Esophagus mucosa (tissue), 1 donor: ENCODE data around the gene ZNF503. TPM values are rescaled to one million over a fixed set of nuclear protein-coding genes. Genes with fewer than 3 reads are reported as not detected.
A peak's percentile ranks its signal among the peaks of the same experiment; 100 is the strongest.

Experiments
- ATAC-seq: fragments of 200-7000 bp; cut with Tn5 transposase; one replicate; pipeline ENCODE4 v1.9.1; 2020
- total RNA-seq: library from RNA; stranded (reverse); gene quantifications from one replicate; pipeline ENCODE4 v1.2.4, GENCODE V29; 2023
- donor health status: DM: yes; HTN: yes; CAD: no.

ZNF503 gene
- total RNA-seq, 1 donor from 2014 or later: 18.8 TPM

DNA sequence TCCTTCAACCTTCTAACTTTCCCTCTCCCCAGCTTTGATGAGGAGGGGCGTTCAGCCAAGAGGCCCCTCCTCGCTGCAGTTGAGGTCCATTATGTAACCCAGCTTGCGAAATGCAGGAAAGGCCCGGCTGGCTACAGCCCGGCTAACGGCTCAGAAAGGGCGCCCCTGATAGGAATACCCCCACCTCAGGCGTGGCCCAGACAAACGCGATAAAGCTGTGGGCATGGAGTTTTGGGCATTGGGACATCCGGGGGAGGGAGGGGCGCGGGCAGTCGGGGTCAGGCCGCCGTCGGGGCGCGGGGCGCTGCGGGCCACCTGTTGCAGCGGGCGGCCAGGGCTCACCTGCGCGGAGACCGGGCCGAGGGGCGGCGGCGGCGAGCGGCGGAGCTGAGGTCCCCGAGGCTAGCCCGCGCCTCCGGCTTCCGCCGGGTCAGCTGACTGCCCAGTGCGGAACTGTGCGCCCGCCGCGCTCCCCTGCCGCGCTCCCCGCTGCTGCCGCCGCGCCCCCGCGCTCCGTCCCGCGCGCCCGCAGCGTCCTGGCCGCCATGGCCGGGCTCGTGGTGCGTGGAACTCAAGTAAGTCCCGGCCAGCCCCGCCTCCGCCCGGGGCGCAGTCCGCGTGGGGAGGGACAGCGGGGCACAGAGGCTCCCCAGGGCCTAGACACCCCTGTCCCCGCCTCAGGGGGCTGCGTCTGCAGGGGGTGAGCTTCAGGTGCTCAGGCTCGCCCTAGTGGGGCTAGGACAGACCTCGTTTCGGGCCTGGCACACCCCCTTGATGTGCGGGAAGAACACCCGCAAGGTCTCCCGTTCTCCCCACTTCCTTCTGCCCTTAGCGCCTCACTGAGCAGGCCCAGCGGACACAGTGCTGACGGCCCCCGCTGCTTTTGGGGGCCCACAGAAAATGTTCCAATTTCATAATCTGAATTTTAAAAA, 29.9 kb upstream of the ZNF503 start, which contains the start of gene LRMDA:
LRMDA (plus strand) TSS at position 445 of the 932 bp plus-strand sequence.
- no peak for ATAC-seq

DNA sequence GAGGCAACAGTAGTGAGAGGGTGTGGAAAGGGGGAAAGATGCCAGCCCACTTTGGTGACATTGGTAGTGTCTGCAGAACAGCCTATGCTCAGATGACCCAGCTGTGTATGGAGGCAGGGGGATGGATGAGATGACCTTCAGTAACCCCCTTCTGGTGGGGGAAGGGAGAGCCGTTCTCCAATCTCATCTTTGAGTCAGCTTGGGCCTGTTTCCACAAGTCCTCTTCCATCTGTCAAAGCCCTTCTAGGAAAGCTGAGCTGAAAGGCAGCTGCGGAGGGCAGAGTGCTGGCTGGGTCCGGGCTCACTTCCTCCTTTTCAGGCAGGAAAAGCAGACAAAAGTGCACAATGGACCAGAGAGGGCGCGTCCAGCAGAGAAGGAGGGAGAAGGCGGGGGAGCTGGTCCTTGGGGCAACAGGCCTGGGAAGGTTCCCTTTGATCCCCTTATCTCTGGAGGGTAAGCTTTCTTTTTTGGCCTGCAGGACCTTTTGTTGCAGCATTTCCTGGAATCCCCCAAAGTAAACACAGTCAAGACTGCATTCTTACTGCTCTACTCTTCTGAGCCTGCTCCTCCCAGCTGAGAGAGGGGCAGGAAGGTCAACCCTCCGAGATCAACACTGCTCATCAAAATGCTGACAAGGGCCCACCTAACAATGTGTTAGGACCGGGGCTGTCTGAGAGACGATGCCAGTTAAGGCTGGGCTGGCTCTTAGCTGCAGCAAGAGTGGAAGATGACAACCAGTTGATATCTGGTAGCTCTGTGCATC, 28.6 kb upstream of the ZNF503 start:
- peak; percentile 45 for ATAC-seq

- ATAC-seq: peak; percentile 74
Measured at GRCh38 chr10:75429159-75429827, 27.7 kb upstream of the ZNF503 start.

DNA sequence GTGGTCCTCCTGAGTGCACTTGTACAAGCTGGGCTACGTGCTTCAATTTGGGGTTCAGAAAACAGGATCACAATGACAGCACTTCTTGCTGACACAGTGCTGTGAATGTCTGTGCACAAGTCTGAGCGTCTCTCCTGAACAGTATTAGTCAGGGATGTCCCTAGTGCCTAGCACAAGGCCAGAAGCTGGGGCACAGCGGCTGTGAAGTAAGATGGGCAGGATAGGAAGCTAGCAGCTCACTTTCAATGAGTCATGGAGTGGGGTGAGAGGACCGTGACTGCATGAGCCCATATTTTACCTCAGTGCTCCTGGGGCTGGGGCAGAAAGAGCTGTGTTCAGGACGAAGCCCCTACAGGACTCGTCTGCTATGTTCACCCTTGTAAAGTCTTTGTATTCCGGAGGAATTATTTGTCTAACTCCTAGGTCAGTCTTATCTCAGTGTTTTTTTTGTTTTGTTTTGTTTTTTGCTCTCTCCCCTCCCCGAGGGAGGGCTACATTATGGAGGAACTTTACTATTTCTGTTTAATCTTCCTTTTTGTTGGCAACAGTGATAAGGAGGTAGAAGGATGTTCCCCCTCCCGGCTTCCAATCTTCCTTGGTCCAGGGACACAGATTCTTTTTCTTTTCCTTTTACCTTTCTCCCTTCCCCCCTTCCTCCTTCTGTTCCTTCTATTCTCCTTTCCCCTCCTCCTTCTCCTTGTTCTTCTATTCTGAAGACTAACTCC, 27.0 kb upstream of the ZNF503 start:
- peak; percentile 93 for ATAC-seq

GRCh38 chr10:75427951-75428350, 26.4 kb upstream of the ZNF503 start:
- ATAC-seq: no peak

GRCh38 chr10:75426880-75427279, 25.3 kb upstream of the ZNF503 start:
- ATAC-seq: no peak

GRCh38 chr10:75425291-75426079, 23.9 kb upstream of the ZNF503 start:
- ATAC-seq: no peak

- ATAC-seq: no peak
Measured at GRCh38 chr10:75424571-75424970, 23.0 kb upstream of the ZNF503 start.

GRCh38 chr10:75422913-75423312, 21.3 kb upstream of the ZNF503 start:
- ATAC-seq: no peak

DNA sequence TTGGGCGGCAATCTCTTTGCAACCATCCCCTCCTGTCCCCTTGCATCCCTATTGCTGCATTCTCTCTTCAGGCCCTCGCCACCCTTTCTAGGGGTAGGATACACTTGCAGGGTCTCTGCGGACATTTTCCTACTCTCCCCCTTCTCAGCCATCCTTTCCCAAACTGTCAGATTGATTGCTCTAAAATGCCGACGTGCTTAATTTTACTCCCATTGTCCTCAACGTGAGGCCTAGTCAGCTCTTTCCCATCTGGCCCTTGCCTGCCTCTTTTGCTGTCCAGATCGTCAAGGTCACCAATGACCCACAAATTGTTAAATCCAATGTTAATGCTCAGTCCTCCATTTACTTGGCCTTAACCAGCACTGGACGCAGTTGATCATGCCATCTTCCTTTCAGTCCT, 17.1 kb upstream of the ZNF503 start:
- no peak for ATAC-seq

GRCh38 chr10:75418293-75418692, 16.7 kb upstream of the ZNF503 start:
- no peak for ATAC-seq

DNA sequence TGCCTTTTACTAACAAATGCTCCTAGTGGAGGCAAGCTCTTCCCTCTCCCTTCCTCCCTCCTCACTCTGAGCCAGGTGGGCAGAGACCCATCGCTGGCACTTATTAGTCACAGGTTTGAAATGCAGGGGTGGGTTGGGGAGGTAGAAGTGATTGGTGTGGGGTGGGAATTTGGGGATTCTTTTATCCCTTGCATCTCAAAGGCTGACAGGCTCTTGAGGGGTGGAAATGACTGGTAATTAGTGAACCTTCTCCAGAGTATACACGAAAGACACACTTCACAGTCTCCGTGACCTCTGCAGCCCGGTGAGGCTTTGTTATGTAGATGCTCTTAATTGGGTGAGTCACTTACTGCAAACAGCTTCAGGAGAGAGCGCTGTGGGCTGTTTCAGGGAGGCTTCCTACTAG, 16.0 kb upstream of the ZNF503 start:
- ATAC-seq: peak; percentile 91

- no peak for ATAC-seq
Measured at GRCh38 chr10:75414527-75414926, 13.0 kb upstream of the ZNF503 start.

DNA sequence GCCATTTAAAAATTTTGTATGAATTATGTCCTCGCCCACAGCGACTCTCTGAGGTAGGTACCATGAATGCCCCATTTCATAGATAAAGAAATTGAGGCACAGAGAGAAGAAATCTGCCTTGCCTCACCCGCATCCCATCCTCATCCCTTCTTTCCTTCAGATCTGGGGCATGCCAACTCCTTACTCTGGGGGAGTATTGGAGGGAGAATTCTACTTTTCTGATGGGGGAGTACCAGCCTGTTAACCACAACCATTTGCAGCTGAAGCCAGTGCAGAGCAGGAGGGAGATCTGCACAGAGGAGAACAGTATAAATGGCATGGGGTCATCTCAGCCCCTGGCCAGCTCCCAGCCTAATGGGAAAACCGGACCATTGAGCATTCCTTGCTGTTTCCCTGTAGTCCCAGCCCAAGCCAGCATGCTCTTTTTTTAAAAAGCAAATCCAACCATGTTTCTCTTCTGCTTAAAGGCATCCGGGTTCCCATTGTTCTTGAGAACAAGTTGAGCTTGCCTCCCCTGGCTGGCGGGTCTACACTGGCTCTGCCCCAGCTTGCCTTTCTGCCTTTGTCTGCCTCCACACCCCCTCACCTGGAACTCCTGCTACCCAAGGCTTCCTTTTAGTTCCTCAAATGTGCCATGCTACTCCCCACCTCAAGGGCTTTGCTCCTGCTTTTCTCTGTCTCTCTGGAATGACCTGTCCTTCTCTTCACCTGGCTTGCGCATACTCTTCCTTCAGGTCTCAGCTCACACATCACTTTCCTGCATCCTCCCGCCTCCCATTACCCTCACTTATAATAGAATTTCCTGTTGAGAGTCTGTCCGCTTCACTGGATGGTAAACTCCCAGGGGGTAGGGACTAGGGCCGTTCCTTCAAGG, 8.8 kb upstream of the ZNF503 start:
- peak; percentile 76 for ATAC-seq

DNA sequence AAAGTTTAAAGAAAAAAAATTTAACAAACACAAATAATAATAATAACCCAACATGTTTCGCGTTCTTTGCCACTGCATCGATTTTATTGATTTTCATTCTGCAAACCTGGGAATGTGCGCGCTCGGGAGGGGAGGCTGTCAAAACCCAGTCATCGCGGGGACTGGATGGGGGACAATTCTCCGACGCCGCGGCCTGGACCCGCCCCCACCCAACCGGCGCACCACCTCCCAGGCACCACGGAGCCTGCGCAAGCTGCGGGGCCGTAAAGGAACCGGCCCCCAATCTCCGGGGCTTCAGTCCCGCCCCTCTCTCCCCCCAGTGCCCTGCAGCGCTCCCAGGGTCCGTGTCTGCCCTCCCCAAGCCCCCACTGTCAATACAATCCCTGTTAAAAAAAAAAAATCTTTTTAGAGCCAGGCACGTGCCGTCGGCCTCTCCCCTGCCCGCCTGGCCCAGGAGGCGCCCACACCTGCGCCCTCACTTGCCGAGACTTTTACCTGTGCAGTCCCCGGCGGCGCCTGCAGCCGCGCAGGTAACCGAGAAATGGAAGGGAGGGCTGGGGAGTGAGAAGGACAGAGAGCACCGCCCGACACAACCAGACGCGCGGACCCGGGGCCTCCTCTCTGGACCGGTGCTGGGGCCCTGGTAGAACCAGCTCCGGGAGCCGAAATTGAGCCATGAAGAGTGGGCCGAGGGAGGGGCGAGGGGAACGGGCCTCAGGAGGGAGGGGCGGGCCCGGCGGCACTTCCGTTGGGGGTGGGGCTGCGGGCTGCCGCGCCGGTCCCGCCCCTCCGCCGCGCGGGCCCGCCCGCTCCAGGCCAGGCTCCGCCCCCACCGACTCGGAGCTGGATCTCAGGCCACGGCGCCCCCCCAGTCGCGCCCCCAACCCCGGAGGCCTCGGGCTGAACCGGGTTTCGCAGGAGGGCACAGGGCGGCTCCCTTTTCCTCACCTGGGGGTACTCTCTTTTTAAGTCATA, 7.6 kb upstream of the ZNF503 start:
- ATAC-seq: peak; percentile 82

DNA sequence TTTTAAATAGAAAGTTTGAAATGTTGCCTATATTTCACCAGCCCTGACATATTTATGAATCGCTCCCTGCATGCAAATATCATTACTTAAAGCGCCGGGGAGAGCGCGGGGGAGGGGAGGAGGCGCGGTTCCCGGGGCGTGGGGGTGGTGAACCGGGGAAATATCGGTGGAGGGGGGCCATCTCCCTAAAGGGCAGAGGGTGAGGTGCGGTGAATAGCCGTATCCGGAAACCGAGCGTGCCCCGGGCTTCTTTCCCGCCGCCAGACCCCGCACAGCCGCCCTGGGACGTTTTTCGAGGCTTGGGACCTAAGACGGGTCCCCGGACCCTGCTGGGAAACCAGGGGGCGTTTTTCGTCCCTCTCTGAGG, 6.9 kb upstream of the ZNF503 start:
- no peak for ATAC-seq

DNA sequence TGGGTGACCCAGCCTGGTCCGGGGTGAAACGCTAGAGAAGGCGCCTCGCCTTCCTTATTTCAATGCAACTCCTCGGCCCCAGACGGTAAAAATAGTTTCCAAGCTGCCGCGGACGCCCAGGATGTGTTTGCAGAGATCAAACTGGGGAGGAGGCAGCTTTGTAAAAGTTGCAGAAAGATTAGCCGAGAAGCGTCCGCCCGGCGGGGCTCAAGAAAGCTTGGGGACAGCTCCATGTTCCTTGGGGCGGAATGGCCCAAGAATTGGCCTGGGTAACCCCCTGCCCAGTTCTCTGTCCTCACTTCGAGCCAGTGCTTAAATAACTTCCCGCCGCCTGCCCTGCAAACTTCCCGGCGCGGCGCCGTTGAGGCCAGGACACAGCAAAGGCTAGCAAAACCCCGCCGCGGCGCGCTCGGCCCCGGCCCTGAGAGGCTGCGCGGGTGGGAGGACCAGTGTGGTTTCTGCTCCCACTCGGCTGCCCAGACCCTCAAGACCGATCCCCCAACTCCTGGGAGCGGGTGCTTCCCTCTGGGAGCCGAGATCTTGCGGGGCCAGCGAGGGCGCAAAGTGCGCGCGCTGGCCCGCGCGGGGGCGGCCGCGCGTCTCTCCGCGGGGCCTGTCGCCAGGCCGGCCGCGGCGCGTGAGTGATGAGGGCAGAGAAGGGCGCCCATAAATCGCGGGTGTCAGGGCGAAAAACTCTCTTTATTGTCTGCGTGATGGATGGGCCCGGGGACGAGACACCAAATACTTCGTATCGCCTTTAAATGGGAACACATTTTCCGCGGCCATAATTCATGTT, 6.3 kb upstream of the ZNF503 start:
- ATAC-seq: no peak

- no peak for ATAC-seq
Measured at GRCh38 chr10:75407224-75407712, 5.7 kb upstream of the ZNF503 start.
